GM13976 (cell line): ENCODE data around the gene NTRK3.

Source experiments
- DNase-seq: peaks from one replicate; pipeline ENCODE4 v3.0.0; 2012; ENCODE audit warnings: low spot score
- CTCF ChIP-seq: IDR thresholded peaks from 2 replicates; pipeline ENCODE4 v1.5.1; 2012; ENCODE audit warnings: borderline replicate concordance, mild to moderate bottlenecking; ENCODE audit not compliant: insufficient read depth; ENCODE audit errors: extremely low read depth, missing control alignments, control extremely low read depth
- in situ Hi-C: fragments of 300-500 bp; cut with MboI; formaldehyde crosslinking; loops from one replicate; pipeline ENCODE4 v1.12.0; 2022; ENCODE audit warnings: low sequenced_read_pairs, mixed read lengths, inconsistent platforms; ENCODE audit not compliant: unreplicated experiment

The NTRK3 gene

GRCh38 chr15:88264622-88265021 is 8.1 kb upstream of the NTRK3 start:
- no peak for TF ChIP-seq CTCF
- DNase-seq: no peak
- in situ Hi-C loops: no loop called here

GRCh38 chr15:88262064-88262463 is 5.5 kb upstream of the NTRK3 start:
- TF ChIP-seq CTCF: no peak
- in situ Hi-C loops: no loop called here
- no peak for DNase-seq

GRCh38 chr15:88258093-88258641 is 1.6 kb upstream of the NTRK3 start:
- in situ Hi-C loops: no loop called here
- DNase-seq: no peak
- TF ChIP-seq CTCF: peak; percentile 13

GRCh38 chr15:88257311-88258092 is 963 bp upstream of the NTRK3 start:
- TF ChIP-seq CTCF: no peak
- in situ Hi-C loops: no loop called here
- no peak for DNase-seq

- in situ Hi-C loops: no loop called here
- no peak for TF ChIP-seq CTCF
- no peak for DNase-seq
These were observed 858 bp downstream of the NTRK3 start for GRCh38 chr15:88255484-88256278.

- no peak for TF ChIP-seq CTCF
- DNase-seq: no peak
- in situ Hi-C loops: no loop called here
These were observed 1.5 kb downstream of the NTRK3 start for GRCh38 chr15:88255087-88255483.
